ENCODE measurements around the gene HSD17B12.
"Not testable (repeated sequence)": the region's sequence is repeated elsewhere in the genome, so short reads cannot be mapped to it uniquely, and the experiment has no call there.

HSD17B12 gene

GRCh38 chr11:43748095-43748494 is 67.6 kb downstream of the HSD17B12 start:
- no peak for DNase-seq

GRCh38 chr11:43751726-43752125 is 71.2 kb downstream of the HSD17B12 start:
- no peak for DNase-seq

- DNase-seq = no peak
Observed at GRCh38 chr11:43756575-43756974, 76.0 kb downstream of the HSD17B12 start.

- DNase-seq = no peak
Observed at GRCh38 chr11:43758927-43759326, 78.4 kb downstream of the HSD17B12 start.

DNA sequence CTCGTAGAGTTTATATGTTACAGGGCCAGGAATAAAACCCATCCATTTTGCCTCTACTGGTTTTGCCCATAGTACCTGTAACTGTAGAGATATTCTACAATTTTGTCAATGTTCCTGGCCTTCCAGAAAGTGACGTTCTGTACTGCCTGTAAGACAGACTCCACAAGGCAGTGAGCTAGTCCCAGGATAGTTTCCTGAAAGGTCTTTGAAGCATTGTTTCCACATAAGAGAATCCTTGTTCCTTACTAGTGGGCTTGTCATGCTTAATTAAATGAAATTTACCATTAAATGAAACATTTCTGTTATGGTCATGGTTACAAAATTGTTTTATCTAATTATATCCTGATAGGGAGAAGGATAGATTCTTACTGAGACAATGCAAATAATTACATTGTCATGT is 80.4 kb downstream of the HSD17B12 start:
- no peak for DNase-seq

GRCh38 chr11:43765194-43765593 is 84.7 kb downstream of the HSD17B12 start:
- no peak for DNase-seq

- DNase-seq = not testable (repeated sequence)
Observed at GRCh38 chr11:43768654-43769053, 88.1 kb downstream of the HSD17B12 start.

DNA sequence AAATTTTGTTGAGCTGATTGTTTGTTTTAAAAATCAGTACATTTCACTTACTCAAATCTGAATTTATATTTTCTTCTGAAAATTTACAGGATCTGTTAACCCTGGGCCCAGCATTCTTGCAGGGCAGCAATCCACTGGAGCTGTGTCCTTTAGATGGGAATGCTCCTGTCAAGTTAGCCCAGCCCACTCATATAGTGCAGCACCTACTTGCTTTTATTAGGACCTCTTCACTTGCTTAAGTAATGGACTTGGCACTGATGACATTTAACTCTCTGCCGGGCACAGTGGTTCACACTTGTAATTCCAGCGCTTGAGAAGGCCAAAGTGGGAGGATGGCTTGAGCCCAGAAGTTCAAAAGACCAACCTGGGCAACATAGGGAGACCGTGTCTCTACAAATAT is 89.6 kb downstream of the HSD17B12 start:
- DNase-seq = no peak

DNA sequence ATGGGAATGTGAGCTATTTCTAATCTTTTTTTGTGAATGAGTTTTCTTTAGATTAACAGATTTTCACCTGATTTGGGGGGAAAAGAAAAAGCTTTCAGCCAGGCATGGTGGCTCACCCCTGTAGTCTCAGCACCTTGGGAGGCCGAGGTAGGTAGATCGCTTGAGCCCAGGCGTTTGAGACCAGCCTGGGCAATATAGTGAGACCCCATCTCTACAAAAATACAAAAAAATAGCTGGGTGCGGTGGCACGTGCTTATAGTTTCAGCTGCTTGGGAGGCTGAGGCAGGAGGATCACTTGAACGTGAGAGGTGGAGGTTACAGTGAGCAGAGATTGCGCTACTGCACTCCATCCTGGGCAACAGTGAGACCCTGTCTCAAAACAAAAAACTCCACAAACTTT is 92.2 kb downstream of the HSD17B12 start:
- no peak for DNase-seq

DNA sequence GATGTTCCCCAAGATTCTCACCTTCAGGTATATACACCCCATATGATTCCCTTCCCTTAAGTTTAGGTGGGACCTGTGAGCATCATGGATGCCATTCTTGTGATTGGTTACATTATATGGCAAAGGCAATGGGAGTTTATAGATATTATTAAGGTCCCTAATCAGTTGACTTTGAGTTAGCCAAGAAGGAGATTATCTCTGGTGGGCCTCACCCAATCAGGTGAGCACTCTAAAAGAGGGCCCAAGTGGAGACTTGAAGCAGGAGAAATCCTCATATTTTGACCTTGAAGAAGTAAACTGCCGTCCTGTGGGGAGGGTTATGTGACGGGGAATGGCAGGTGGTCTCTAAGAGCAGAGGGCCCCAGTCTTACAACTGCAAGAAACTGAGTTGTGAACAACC is 94.2 kb downstream of the HSD17B12 start:
- DNase-seq = no peak

GRCh38 chr11:43779306-43779705 is 98.8 kb downstream of the HSD17B12 start:
- no peak for DNase-seq

GRCh38 chr11:43784301-43784700 is 103.8 kb downstream of the HSD17B12 start:
- no peak for DNase-seq

GRCh38 chr11:43784866-43785265 is 104.3 kb downstream of the HSD17B12 start:
- DNase-seq = no peak

- DNase-seq = no peak
Observed at GRCh38 chr11:43785318-43785717, 104.8 kb downstream of the HSD17B12 start.

GRCh38 chr11:43786016-43786415 is 105.5 kb downstream of the HSD17B12 start:
- no peak for DNase-seq

DNA sequence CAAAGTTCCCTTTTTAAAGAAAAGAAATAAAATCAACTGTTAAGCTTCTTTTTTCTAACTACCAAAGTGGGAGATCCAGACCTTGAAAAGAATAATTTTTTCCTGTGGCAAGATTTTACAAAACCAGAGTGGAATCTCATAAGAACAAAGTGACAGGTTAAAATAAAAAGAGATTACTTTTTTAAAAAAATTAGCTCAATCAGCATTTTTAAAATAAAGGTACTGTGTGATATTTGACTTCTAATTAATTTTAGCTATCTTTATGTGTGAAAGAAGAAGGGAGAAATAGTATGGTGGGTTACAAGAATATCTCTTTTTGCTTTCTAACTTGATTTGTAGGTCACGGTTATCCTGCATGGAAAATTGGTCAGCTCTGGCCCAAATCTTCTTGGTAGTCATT is 107.3 kb downstream of the HSD17B12 start:
- DNase-seq = no peak

GRCh38 chr11:43788421-43788820 is 107.9 kb downstream of the HSD17B12 start:
- DNase-seq = no peak

DNA sequence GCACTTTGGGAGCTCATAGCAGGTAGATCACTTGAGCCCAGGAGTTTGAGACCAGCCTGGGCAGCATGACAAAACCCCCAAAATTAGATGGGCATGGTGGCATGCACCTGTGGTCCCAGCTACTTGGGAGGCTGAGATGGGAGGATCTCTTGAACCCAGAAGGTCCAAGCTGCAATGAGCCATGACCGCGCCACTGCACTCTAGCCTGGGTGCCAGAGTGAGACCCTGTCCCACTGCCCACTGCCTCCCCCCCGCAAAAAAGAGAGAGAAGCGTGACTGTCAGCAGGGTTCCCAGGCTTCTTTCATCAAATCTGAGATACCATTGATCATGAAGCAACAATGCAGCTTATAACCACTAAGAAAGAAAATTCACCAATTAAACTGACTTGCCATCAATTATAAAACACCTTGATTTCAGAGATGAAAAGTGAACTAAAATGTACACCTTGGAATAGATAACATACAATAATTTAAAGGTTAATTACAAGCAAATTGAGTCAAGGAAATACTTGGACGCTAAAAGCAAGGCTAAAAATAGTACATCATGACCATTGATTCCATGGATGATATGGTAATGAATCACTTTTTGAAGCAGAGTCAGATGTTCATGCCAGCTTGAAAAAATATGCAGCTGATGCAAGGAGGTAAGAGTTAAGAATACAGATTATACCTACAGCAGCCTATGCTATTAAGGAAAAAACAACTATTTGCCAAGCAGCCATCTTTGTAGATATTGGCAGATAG is 109.3 kb downstream of the HSD17B12 start:
- no peak for DNase-seq

DNA sequence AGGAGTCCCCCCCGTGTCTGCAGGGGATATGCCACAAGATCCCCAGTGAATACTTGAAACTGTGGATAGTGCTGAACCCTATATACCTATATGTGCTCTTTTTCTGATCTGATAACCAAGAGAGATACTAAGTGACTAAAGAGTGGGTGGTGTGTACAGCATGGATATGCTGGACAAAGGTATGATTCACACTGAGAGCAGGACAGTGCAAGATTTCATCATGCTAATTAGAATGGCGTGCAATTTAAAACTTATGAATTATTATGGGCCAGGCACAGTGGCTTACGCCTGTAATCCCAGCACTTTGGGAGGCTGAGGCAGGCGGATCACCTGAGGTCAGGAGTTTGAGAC is 109.9 kb downstream of the HSD17B12 start:
- no peak for DNase-seq

DNA sequence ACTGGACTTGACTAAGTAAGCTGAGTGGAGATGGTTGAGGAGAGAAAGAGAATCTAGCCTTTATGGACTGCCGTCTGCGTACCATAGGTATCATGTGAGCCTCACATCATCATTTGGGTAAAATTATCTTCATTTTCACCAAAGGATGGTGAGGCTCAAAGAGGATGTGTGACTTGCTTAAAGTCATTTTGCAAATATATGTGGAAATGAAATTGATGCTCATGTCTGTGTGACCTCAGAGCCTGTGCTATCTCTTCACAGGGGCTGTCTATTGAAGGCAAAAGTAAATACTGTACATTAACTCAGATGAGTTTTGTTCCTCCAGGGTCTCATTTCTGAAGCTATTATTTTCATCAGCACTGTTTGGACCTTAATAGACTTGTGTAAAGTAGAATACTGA is 116.8 kb downstream of the HSD17B12 start:
- no peak for DNase-seq

DNA sequence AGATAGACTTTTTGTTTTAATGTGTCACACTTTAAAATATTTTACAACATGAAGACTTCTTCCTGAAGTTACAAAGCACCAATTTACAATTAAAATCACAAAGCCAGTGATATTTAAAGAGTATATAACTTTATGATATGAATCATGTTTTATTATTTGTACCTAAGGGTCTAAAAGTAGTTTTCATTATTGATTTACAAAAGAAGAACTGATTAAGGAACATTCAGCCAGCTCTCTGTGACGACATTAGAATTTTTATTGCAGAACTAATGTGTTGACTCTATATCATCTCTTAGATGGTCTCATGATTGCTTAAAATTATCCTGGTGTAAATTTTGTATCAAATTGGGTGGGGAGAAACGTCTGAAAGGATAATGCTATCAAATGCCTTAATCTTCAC is 117.3 kb downstream of the HSD17B12 start:
- no peak for DNase-seq

- no peak for DNase-seq
Observed at GRCh38 chr11:43802509-43802908, 122.0 kb downstream of the HSD17B12 start.

GRCh38 chr11:43803766-43804165 is 123.2 kb downstream of the HSD17B12 start:
- no peak for DNase-seq

DNA sequence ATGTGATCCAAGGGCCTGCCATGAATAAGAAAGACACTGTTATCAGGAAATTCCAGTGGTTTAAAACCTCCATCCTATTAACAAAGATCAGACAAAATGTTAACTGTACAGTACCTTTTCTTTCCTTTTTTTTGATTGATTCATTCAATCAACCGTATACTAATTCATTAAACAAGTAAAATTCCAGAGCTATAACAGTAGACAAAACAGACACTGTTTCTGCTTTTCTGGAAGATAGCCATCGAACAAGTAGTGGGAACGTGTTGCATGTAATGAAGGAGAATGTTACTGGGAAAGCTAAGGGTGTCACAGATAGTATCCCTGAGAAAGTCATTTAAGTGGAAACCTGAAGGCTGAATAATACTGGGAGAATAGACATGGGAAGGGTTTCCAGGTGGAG is 126.4 kb downstream of the HSD17B12 start:
- no peak for DNase-seq

GRCh38 chr11:43810929-43811596 is 130.5 kb downstream of the HSD17B12 start:
- DNase-seq = no peak

All from CD4-positive, alpha-beta T cell treated with Interleukin-17A for 4 hours (primary cell).